ENCODE data around the gene RNASEH2C. TPM values are rescaled to one million over a fixed set of nuclear protein-coding genes. Genes with fewer than 3 reads are reported as not detected.
A peak's percentile ranks its signal among the peaks of the same experiment; 100 is the strongest.

Gene RNASEH2C
- total RNA-seq, 1 experiment from 2014 or later: 80.2 TPM

- ChIA-PET CTCF (interaction anchor here (1.9 kb wide), 1 partner anchor 60 kb away, joined by 9 read pairs; no protein-coding TSS in a partner anchor), POLR2A (ENCODE audit: low non-redundant PET) (no interaction called here)
- peak; percentile 40 for DNase-seq (ENCODE audit: low spot score)
- intact Hi-C loops (cut with micrococcal nuclease; ENCODE audit: unreplicated experiment): no loop called here
- Histone ChIP-seq H3K36me3 (ENCODE audit: insufficient read depth, low read length, poor library complexity, severe bottlenecking) (peaks cover 48% of the 10 kb centered on the region), H3K4me3 (ENCODE audit: low read depth, low read length, poor library complexity, severe bottlenecking) (peak overlapping the region; percentile 85), H3K4me1 (ENCODE audit: insufficient read depth, low read length, poor library complexity, severe bottlenecking) (peaks cover 8% of the 10 kb centered on the region), H3K27me3 (replicated peaks; ENCODE audit: insufficient read depth, low read depth, low read length, poor library complexity) (no peaks in the 10 kb centered on the region), H3K9me3 (ENCODE audit: low read depth, low read length, poor library complexity, severe bottlenecking) (no peaks in the 10 kb centered on the region), H3K27ac (ENCODE audit: low read depth, low read length, poor library complexity, severe bottlenecking) (peak overlapping the region; percentile 84)
- TF ChIP-seq, protein P1, sequence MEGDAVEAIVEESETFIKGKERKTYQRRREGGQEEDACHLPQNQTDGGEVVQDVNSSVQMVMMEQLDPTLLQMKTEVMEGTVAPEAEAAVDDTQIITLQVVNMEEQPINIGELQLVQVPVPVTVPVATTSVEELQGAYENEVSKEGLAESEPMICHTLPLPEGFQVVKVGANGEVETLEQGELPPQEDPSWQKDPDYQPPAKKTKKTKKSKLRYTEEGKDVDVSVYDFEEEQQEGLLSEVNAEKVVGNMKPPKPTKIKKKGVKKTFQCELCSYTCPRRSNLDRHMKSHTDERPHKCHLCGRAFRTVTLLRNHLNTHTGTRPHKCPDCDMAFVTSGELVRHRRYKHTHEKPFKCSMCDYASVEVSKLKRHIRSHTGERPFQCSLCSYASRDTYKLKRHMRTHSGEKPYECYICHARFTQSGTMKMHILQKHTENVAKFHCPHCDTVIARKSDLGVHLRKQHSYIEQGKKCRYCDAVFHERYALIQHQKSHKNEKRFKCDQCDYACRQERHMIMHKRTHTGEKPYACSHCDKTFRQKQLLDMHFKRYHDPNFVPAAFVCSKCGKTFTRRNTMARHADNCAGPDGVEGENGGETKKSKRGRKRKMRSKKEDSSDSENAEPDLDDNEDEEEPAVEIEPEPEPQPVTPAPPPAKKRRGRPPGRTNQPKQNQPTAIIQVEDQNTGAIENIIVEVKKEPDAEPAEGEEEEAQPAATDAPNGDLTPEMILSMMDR (conservative IDR thresholded peaks at IDR 0.05; ENCODE audit: low read depth, low read length): no peak
- no peak for TF ChIP-seq EZH2 (IDR thresholded peaks at IDR 0.05; ENCODE audit: borderline replicate concordance, low read depth, low read length, poor library complexity, severe bottlenecking)
- no TSS peak for BruUV-seq (replicated peaks)
Measured at GRCh38 chr11:65719871-65720210, 757 bp downstream of the RNASEH2C start.

DNA sequence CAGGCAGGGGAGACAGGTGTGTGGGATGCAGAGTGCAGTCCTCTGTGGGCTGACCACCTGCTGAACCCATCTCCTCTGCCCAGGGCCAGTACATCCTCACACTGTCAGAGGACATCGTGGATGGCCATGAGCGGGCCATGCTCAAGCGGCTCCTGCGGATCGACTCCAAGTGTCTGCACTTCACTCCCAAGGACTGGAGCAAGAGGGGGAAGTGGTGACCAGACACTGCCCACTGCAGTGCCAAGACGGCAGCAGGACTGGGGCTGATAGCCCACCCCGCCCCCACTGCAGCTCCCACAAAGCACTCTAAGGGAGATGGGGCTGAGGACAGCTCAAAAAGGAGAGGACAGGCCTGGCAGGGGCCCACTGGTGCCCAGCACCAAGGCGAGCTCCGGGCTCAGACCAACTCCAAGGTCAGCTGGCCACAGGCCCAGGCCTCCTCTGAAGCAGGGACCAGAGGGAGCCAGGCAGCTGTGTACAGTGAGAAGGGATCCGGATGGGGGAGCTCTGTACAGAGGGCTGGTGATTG is 1.6 kb downstream of the RNASEH2C start:
- ChIA-PET POLR2A (ENCODE audit: low non-redundant PET) (no interaction called here), CTCF (interaction anchor here (1.9 kb wide), 1 partner anchor 61 kb away, joined by 9 read pairs; no protein-coding TSS in a partner anchor)
- Histone ChIP-seq H3K27me3 (replicated peaks; ENCODE audit: insufficient read depth, low read depth, low read length, poor library complexity) (no peaks in the 10 kb centered on the region), H3K4me3 (ENCODE audit: low read depth, low read length, poor library complexity, severe bottlenecking) (peak overlapping the region; percentile 85), H3K4me1 (ENCODE audit: insufficient read depth, low read length, poor library complexity, severe bottlenecking) (peaks cover 8% of the 10 kb centered on the region), H3K36me3 (ENCODE audit: insufficient read depth, low read length, poor library complexity, severe bottlenecking) (peaks cover 56% of the 10 kb centered on the region), H3K27ac (ENCODE audit: low read depth, low read length, poor library complexity, severe bottlenecking) (no peak overlapping the region), H3K9me3 (ENCODE audit: low read depth, low read length, poor library complexity, severe bottlenecking) (no peaks in the 10 kb centered on the region)
- intact Hi-C loops (cut with micrococcal nuclease; ENCODE audit: unreplicated experiment): no loop called here
- no peak for DNase-seq (ENCODE audit: low spot score)
- BruUV-seq (replicated peaks): no TSS peak
- TF ChIP-seq, protein P1 (conservative IDR thresholded peaks at IDR 0.05; ENCODE audit: low read depth, low read length): no peak
- no peak for TF ChIP-seq EZH2 (IDR thresholded peaks at IDR 0.05; ENCODE audit: borderline replicate concordance, low read depth, low read length, poor library complexity, severe bottlenecking)

DNA sequence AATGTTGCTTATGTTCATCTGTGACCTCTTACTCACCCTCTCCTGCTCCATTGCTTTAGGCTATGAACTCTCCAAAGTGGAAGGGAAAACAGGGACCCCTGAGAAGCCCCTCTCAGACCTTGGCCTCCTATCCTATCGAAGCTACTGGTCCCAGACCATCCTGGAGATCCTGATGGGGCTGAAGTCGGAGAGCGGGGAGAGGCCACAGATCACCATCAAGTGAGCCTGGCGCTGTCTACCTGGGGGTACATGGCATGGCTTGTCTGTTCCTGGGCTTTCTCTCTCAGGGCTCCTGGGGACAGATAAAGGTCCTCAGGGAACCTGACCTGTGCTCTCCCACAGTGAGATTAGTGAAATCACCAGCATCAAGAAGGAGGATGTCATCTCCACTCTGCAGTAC is 2.1 kb downstream of the RNASEH2C start:
- BruUV-seq (replicated peaks): no TSS peak
- TF ChIP-seq, protein P1 (conservative IDR thresholded peaks at IDR 0.05; ENCODE audit: low read depth, low read length): no peak
- TF ChIP-seq EZH2 (IDR thresholded peaks at IDR 0.05; ENCODE audit: borderline replicate concordance, low read depth, low read length, poor library complexity, severe bottlenecking): no peak
- no peak overlapping the region for H3K27ac ChIP-seq (ENCODE audit: low read depth, low read length, poor library complexity, severe bottlenecking)
- H3K27me3 ChIP-seq (replicated peaks; ENCODE audit: insufficient read depth, low read depth, low read length, poor library complexity): no peaks in the 10 kb centered on the region
- H3K9me3 ChIP-seq (ENCODE audit: low read depth, low read length, poor library complexity, severe bottlenecking): no peaks in the 10 kb centered on the region
- intact Hi-C loops (cut with micrococcal nuclease; ENCODE audit: unreplicated experiment): no loop called here
- DNase-seq (ENCODE audit: low spot score): no peak
- ChIA-PET CTCF (no interaction called here), POLR2A (ENCODE audit: low non-redundant PET) (no interaction called here)
- peaks cover 61% of the 10 kb centered on the region for H3K36me3 ChIP-seq (ENCODE audit: insufficient read depth, low read length, poor library complexity, severe bottlenecking)
- H3K4me1 ChIP-seq (ENCODE audit: insufficient read depth, low read length, poor library complexity, severe bottlenecking): peaks cover 8% of the 10 kb centered on the region
- no peak overlapping the region for H3K4me3 ChIP-seq (ENCODE audit: low read depth, low read length, poor library complexity, severe bottlenecking)

Data from A673 (cell line).